Measurements from ENCODE around the gene NAA40. TPM values are rescaled to one million over a fixed set of nuclear protein-coding genes. Genes with fewer than 3 reads are reported as not detected.

The NAA40 gene
- total and polyA plus RNA-seq, 2 of the 13 experiments (the other 11 are each of a cell fraction or from before 2014, with no cell fraction given), result 11.1 to 17.9 TPM

DNA sequence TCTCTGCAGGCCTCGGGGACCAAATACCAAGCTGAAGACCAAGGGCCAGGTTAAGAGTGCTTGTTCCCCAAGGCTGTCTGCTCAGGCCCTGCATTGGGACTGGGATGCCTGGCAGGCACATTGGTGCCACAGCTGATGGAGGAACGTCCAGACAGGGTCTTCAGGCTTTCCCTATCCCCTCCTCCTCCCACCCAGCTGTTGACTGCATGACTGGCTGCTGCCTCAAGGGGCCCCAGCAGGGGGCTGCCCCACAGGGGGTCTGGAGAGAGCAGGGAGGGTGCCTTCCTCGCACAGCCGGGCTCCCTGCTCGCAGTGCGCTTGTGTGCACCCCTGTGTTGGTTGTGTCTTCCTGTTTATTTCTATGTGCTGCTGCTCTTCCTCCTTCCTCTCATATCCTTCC lies 31.7 kb upstream of the NAA40 start:
- FAIRE-seq (no peak), DNase-seq (ENCODE audit: low spot score) (no peak), ATAC-seq (no peak)
- H2AFZ ChIP-seq (ENCODE audit: low read length), result no peak overlapping the region
- in situ Hi-C loops (cut with HindIII; ENCODE audit: extremely low pct_ligation_motif_present, low pct_unique_long_range_greater_than_20kb), result no loop called here
- no TSS peak for BruUV-seq (replicated peaks)
- POLR2A ChIA-PET, result interaction anchor here (0.9 to 1.3 kb wide), 3 partner anchors 10 to 68 kb away, joined by 3 to 5 read pairs (median 3); partner anchors contain the start of genes MARK2 and RCOR2
- H3K9me3 ChIP-seq (ENCODE audit: low read length), result no peaks in the 10 kb centered on the region
- no peak overlapping the region for H3K4me3 ChIP-seq (replicated peaks in 1 of 3; ENCODE audit: insufficient read depth in 1 of 3, low read depth in 2 of 3, low read length in 3 of 3)
- intact Hi-C loops (cut with micrococcal nuclease; ENCODE audit: unreplicated experiment), result loop anchor here (10.0 kb wide), 1 partner anchor 142 kb away; the partner anchor contains the start of gene ZFTA
- H3K27me3 ChIP-seq (ENCODE audit: control insufficient read depth in 1 of 2, insufficient read depth in 2 of 2, low read length in 2 of 2), result no peaks in the 10 kb centered on the region
- WGBS (ENCODE audit: low lambda C conversion rate), result 88% methylated on average over 6 of the region's 6 CpGs
- H3K27ac ChIP-seq (ENCODE audit: extremely low read length, insufficient read depth, low read length), result no peak overlapping the region
- H3K4me1 ChIP-seq (ENCODE audit: insufficient read depth, low read length), result no peaks in the 10 kb centered on the region
- H3K4me2 ChIP-seq (ENCODE audit: low read depth, low read length), result no peak overlapping the region
- CTCF ChIA-PET (ENCODE audit: low intra/inter-chr PET ratio, low total read pairs), result interaction anchor here (1.7 kb wide), 1 partner anchor 70 kb away, joined by 9 read pairs; no protein-coding TSS in a partner anchor
- no peaks in the 10 kb centered on the region for H3K79me2 ChIP-seq (ENCODE audit: insufficient read depth, low read length)
- H3K36me3 ChIP-seq (replicated peaks in 1 of 2; ENCODE audit: control insufficient read depth in 1 of 2, insufficient read depth in 2 of 2, low read length in 2 of 2), result peaks cover 24 to 44% of the 10 kb centered on the region in 2 experiments
- no peak overlapping the region for H3K9ac ChIP-seq (ENCODE audit: insufficient read depth, low read depth, low read length)
- H4K20me1 ChIP-seq (ENCODE audit: insufficient read depth, low read length), result no peaks in the 10 kb centered on the region
- TF ChIP-seq IKZF4 (CRISPR knock-in tag; IDR thresholded peaks at IDR 0.05; ENCODE audit: borderline replicate concordance, low read depth, not compliant biosample characterization), result no peak
- TF ChIP-seq, protein P1, sequence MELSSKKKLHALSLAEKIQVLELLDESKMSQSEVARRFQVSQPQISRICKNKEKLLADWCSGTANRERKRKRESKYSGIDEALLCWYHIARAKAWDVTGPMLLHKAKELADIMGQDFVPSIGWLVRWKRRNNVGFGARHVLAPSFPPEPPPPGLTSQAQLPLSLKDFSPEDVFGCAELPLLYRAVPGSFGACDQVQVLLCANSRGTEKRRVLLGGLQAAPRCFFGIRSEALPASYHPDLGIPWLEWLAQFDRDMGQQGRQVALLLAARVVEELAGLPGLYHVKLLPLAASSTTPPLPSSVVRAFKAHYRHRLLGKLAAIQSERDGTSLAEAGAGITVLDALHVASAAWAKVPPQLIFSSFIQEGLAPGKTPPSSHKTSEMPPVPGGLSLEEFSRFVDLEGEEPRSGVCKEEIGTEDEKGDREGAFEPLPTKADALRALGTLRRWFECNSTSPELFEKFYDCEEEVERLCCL (CRISPR knock-in tag; IDR thresholded peaks at IDR 0.05; ENCODE audit: borderline replicate concordance), result no peak
- TF ChIP-seq, protein P2, sequence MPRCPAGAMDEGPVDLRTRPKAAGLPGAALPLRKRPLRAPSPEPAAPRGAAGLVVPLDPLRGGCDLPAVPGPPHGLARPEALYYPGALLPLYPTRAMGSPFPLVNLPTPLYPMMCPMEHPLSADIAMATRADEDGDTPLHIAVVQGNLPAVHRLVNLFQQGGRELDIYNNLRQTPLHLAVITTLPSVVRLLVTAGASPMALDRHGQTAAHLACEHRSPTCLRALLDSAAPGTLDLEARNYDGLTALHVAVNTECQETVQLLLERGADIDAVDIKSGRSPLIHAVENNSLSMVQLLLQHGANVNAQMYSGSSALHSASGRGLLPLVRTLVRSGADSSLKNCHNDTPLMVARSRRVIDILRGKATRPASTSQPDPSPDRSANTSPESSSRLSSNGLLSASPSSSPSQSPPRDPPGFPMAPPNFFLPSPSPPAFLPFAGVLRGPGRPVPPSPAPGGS (CRISPR knock-in tag; IDR thresholded peaks at IDR 0.05), result no peak
- TF ChIP-seq, protein P3, sequence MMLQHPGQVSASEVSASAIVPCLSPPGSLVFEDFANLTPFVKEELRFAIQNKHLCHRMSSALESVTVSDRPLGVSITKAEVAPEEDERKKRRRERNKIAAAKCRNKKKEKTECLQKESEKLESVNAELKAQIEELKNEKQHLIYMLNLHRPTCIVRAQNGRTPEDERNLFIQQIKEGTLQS (CRISPR knock-in tag; IDR thresholded peaks at IDR 0.05), result no peak
- TF ChIP-seq, protein P4, sequence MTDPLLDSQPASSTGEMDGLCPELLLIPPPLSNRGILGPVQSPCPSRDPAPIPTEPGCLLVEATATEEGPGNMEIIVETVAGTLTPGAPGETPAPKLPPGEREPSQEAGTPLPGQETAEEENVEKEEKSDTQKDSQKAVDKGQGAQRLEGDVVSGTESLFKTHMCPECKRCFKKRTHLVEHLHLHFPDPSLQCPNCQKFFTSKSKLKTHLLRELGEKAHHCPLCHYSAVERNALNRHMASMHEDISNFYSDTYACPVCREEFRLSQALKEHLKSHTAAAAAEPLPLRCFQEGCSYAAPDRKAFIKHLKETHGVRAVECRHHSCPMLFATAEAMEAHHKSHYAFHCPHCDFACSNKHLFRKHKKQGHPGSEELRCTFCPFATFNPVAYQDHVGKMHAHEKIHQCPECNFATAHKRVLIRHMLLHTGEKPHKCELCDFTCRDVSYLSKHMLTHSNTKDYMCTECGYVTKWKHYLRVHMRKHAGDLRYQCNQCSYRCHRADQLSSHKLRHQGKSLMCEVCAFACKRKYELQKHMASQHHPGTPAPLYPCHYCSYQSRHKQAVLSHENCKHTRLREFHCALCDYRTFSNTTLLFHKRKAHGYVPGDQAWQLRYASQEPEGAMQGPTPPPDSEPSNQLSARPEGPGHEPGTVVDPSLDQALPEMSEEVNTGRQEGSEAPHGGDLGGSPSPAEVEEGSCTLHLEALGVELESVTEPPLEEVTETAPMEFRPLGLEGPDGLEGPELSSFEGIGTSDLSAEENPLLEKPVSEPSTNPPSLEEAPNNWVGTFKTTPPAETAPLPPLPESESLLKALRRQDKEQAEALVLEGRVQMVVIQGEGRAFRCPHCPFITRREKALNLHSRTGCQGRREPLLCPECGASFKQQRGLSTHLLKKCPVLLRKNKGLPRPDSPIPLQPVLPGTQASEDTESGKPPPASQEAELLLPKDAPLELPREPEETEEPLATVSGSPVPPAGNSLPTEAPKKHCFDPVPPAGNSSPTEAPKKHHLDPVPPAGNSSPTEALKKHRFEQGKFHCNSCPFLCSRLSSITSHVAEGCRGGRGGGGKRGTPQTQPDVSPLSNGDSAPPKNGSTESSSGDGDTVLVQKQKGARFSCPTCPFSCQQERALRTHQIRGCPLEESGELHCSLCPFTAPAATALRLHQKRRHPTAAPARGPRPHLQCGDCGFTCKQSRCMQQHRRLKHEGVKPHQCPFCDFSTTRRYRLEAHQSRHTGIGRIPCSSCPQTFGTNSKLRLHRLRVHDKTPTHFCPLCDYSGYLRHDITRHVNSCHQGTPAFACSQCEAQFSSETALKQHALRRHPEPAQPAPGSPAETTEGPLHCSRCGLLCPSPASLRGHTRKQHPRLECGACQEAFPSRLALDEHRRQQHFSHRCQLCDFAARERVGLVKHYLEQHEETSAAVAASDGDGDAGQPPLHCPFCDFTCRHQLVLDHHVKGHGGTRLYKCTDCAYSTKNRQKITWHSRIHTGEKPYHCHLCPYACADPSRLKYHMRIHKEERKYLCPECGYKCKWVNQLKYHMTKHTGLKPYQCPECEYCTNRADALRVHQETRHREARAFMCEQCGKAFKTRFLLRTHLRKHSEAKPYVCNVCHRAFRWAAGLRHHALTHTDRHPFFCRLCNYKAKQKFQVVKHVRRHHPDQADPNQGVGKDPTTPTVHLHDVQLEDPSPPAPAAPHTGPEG (CRISPR knock-in tag; IDR thresholded peaks at IDR 0.05), result no peak
- TF ChIP-seq SRF (IDR thresholded peaks at IDR 0.05; ENCODE audit: low read depth, low read length), result no peak
- TF ChIP-seq GATAD1 (CRISPR knock-in tag; IDR thresholded peaks at IDR 0.05), result no peak
- TF ChIP-seq, protein P5, sequence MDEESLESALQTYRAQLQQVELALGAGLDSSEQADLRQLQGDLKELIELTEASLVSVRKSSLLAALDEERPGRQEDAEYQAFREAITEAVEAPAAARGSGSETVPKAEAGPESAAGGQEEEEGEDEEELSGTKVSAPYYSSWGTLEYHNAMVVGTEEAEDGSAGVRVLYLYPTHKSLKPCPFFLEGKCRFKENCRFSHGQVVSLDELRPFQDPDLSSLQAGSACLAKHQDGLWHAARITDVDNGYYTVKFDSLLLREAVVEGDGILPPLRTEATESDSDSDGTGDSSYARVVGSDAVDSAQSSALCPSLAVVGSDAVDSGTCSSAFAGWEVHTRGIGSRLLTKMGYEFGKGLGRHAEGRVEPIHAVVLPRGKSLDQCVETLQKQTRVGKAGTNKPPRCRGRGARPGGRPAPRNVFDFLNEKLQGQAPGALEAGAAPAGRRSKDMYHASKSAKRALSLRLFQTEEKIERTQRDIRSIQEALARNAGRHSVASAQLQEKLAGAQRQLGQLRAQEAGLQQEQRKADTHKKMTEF (CRISPR knock-in tag; IDR thresholded peaks at IDR 0.05), result no peak
- TF ChIP-seq, protein P6, sequence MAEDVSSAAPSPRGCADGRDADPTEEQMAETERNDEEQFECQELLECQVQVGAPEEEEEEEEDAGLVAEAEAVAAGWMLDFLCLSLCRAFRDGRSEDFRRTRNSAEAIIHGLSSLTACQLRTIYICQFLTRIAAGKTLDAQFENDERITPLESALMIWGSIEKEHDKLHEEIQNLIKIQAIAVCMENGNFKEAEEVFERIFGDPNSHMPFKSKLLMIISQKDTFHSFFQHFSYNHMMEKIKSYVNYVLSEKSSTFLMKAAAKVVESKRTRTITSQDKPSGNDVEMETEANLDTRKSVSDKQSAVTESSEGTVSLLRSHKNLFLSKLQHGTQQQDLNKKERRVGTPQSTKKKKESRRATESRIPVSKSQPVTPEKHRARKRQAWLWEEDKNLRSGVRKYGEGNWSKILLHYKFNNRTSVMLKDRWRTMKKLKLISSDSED (CRISPR knock-in tag; IDR thresholded peaks at IDR 0.05), result no peak
- TF ChIP-seq HDAC6 (IDR thresholded peaks at IDR 0.05; ENCODE audit: low read depth, low read length), result no peak
